Sigmoid colon (tissue), 4 donors: ENCODE results near the gene CFAP57.
"Not testable (repeated sequence)": the region's sequence is repeated elsewhere in the genome, so short reads cannot be mapped to it uniquely, and the experiment has no call there.

Experiments
- EP300 ChIP-seq, 4 donors: sonication (generic); formaldehyde crosslinking; IDR thresholded peaks; one replicate each; pipeline ENCODE4 v1.6.1; 2017; ENCODE audit warnings: antibody characterized with exemption in 4 of 4
- POLR2A ChIP-seq, 2 donors: fragments of 450-650 bp; IDR thresholded peaks; one replicate each; pipeline ENCODE4 v1.6.1; 2016; ENCODE audit warnings: antibody characterized with exemption in 2 of 2, mild to moderate bottlenecking in 2 of 2, moderate library complexity in 2 of 2
- TF ChIP-seq, protein P1 (sequence below), 4 experiments: fragments of 450-650 bp in 3 of 4; fragments of 200-600 bp in 1 of 4; IDR thresholded peaks; one replicate each; pipeline ENCODE4 v1.5.1; 2016 to 2019; ENCODE audit warnings: antibody characterized with exemption in 4 of 4, mild to moderate bottlenecking in 3 of 4, moderate library complexity in 2 of 4

DNA sequence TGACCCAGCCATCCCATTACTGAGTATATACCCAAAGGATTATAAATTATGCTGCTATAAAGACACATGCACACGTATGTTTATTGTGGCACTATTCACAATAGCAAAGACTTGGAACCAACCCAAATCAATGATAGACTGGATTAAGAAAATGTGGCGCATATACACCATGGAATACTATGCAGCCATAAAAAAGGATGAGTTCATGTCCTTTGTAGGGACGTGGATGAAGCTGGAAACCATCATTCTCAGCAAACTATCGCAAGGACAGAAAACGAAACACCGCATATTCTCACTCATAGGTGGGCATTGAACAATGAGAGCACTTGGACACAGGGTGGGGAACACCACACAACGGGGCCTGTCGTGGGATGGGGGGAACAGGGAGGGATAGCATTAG, 36.1 kb downstream of the CFAP57 start:
- TF ChIP-seq, protein P1, sequence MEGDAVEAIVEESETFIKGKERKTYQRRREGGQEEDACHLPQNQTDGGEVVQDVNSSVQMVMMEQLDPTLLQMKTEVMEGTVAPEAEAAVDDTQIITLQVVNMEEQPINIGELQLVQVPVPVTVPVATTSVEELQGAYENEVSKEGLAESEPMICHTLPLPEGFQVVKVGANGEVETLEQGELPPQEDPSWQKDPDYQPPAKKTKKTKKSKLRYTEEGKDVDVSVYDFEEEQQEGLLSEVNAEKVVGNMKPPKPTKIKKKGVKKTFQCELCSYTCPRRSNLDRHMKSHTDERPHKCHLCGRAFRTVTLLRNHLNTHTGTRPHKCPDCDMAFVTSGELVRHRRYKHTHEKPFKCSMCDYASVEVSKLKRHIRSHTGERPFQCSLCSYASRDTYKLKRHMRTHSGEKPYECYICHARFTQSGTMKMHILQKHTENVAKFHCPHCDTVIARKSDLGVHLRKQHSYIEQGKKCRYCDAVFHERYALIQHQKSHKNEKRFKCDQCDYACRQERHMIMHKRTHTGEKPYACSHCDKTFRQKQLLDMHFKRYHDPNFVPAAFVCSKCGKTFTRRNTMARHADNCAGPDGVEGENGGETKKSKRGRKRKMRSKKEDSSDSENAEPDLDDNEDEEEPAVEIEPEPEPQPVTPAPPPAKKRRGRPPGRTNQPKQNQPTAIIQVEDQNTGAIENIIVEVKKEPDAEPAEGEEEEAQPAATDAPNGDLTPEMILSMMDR (IDR thresholded peaks at IDR 0.05): not testable (repeated sequence)
- not testable (repeated sequence) for TF ChIP-seq POLR2A, EP300 (IDR thresholded peaks at IDR 0.05)
